ENCODE data around the gene GARIN5A.

The GARIN5A gene

DNA sequence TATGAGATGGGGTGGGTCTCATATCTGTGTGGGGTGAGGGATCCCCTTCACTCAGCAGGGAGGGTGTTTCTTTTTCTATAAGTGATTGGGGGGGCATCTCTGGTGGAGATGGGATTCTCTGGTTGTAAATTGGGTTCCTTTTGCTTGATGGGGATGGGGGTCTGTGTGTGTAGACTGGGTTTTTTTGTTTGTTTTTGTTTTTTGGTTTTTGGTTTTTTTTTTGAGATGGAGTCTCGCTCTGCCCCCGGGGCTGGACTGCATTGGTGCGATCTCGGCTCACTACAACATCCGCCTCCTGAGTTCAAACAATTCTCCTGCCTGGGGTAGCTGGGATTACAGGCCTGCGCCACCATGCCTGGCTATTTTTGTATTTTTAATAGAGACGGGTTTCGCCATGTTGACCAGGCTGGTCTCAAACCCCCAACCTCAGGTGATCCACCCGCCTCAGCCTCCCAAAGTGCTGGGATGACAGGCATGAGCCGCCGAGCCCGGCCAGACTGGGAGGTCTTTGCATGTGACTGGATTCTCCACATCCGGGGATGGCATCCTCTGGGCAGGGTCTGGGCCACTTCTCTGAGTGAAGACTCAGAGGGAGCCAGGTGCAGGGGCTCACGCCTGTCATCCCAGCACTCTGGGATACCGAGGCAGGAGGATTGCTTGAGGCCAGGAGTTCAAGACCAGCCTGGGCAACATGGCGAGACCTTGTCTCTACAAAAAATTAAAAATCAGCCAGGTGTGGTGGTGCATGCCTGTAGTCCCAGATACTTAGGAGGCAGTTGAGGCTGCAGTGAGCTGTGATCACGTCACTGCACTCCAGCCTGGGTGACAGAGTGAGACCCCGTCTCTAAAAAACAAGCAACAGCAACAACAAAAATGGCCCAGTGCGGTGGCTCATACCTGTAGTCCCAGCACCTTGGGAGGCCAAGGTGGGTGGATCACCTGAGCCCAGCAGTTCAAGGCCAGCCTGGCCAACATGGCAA, 43.2 kb downstream of the GARIN5A start:
- DNase-seq (ENCODE audit: low spot score) = no peak

DNA sequence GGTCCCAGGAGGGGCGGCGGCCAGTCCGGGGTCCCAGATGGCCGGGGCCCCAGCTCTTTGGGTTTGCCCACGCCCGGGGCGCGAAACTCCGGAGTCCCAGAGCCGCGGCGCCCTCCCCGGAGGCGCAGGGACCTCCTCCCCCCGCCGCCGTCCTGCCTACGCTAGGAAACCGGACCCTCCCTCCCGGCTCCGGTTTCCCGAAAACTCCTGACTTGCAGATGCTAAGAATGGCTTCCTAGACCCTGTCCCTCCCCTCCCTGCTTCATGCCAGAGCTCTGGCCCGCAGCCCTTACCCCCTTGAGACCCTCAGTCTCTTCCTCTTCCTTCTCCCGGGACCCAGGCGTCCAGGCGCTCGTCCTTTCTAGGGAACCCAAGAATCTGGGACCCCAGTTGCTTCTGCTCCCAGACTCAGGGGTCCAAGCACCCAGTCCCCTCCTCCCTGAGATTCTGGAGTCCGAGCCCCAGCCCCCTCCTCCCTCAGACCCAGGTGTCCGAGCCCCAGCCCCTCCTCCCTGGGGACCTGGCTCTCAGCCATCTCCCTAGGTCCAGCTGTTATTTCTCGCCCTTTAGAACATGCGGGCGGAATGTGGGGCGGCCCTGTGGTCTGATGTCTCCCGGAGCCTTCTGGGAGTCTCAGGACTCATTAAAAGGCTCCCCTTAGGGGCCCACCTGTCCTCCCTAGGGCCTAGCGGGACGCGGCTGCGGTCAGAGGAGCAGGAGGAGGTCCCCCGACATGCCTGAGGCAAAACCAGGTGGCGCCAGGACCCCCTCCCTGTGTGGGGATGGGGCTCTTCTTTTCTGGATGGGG, 44.2 kb downstream of the GARIN5A start, which contains the start of gene MYBPC2:
MYBPC2 (plus strand) TSS at position 672 of the 808 bp plus-strand sequence; CDS start at position 734, 62 bp downstream.
- DNase-seq (ENCODE audit: low spot score) = no peak

- peak; percentile 82 for DNase-seq (ENCODE audit: low spot score)
Measured at GRCh38 chr19:50431343-50432220, 45.1 kb downstream of the GARIN5A start.

- DNase-seq (ENCODE audit: low spot score) = no peak
Measured at GRCh38 chr19:50430888-50431342, 45.7 kb downstream of the GARIN5A start.

DNA sequence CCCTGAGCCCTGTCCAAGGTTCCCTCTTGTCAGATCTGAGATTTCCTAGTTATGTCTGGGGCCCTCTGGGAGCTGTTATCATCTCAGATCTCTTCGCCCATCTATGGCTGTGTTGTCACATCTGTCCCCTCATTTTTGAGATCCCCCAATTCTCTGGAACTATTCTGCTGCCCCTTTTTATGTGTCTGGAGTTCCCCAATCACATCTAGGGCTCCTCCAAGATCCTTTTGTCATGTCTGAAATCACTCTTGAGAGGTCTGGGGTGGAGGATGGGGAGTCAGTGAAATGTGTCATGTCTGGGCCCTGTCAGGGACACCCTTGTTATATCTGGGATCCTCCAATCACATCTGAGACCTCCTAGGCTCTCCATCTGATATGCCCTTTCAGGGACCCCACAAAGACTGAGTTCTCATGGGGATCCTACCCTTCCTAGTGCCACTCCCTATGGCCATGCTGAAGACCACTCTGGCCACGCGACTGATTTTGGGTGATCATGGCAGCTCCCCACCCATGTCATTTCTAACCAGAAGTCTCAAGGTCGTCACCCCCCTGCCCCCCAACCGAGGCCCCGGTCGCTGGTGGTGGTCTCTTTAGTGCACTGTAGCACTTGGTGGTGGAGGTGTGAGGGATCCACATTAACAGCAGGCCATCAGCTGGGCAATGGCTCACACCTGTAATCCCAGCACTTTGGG, 47.7 kb downstream of the GARIN5A start:
- DNase-seq (ENCODE audit: low spot score) = no peak

GRCh38 chr19:50427997-50428425, 48.6 kb downstream of the GARIN5A start:
- no peak for DNase-seq (ENCODE audit: low spot score)

DNA sequence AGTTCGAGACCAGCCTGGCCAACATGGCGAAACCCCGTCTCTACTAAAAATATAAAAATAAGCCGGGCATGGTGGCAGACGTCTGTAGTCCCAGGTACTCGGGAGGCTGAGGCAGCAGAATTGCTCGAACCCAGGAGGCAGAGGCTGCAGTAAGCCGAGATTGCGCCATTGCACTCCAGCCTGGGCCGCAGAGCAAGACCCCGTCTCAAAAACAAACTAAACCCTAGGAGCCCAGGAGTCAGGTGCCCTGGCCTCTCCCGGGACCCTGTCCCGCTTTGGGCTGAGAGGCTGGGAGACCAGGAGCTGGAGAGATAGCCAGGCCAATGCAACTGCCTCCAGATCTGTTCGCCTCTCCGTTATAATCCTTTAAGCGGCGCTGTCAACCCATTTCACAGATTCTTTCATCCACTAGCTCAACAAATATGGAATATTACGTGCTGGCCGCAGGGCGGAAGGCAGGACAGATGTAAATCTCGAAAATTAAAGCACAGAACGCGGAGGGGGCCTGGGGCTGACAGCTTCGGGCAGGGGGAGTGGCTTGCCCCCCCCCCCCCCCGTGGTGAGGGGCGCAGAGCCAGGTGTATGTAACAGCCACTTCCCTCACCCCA, 49.2 kb downstream of the GARIN5A start:
- DNase-seq (ENCODE audit: low spot score) = no peak

- no peak for DNase-seq (ENCODE audit: low spot score)
Measured at GRCh38 chr19:50425581-50425980, 51.1 kb downstream of the GARIN5A start.

DNA sequence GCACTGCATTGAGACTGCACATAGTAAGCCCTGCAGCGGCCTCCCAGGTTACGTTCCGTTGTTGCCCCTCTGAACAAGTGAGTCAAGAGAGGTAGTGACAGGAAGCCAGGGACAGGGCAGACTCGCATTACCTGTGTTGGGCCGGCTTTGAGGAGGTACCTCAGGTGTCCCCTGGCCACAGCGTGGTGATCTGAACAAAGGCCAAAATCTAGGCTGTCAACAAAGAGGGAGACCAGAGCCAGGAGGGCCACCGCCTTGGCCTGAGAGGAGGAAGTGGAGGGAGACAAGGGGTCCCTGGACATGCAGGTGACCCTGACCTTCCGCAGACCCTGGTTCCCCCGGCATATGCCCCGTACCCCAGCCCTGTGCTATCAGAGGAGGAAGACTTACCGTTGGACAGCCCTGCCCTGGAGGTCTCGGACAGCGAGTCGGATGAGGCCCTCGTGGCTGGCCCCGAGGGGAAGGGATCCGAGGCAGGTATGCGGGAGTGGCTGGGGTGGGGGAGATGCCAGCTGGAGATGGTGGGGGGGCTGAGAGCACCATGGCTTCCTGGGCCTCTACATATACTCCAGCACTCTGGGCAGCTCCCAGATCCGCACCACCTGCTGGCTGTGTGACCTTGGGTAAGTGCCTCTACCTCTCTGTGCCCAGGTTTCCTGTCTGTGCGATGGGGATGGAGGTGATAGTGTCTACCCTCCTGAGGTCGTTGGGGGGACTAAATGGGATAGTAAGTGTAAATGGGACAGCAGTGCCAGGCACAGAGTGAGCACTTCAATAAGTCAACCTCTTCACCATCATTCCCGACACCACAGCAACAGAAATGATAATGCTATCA, 53.2 kb downstream of the GARIN5A start:
- no peak for DNase-seq (ENCODE audit: low spot score)

GRCh38 chr19:50422397-50423278, 54.0 kb downstream of the GARIN5A start:
- no peak for DNase-seq (ENCODE audit: low spot score)

GRCh38 chr19:50420808-50421207, 55.8 kb downstream of the GARIN5A start:
- no peak for DNase-seq (ENCODE audit: low spot score)

GRCh38 chr19:50420127-50420526, 56.5 kb downstream of the GARIN5A start:
- DNase-seq (ENCODE audit: low spot score) = no peak

- no peak for DNase-seq (ENCODE audit: low spot score)
Measured at GRCh38 chr19:50419580-50420035, 57.0 kb downstream of the GARIN5A start.

DNA sequence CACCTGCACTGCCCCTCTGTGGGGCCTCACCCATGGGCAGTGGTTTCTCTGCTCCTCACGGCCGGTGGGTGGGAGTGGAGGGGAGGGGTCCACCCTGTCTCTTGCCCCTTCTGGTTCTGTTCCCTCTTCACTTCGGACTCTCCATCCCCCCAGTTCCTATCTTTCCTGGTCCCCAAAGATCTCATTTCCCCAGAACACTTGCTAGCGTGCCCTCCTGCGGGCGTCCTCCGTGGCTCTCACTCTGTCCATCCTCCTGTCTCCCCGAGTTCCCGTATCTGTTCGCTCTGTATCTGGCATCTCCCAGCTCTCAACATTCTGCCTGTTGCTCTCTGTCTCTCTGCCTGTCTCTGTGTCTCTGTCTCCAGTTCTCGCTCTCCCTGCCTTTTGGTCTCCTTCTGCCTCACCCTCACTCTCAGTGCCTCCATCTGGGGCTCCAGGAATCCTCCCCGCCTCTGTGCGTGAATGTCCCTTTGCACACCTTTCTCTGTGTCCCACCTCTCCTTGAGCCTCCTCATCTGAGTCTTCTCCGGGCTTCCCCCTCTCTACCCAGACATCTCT, 57.5 kb downstream of the GARIN5A start:
- no peak for DNase-seq (ENCODE audit: low spot score)

DNA sequence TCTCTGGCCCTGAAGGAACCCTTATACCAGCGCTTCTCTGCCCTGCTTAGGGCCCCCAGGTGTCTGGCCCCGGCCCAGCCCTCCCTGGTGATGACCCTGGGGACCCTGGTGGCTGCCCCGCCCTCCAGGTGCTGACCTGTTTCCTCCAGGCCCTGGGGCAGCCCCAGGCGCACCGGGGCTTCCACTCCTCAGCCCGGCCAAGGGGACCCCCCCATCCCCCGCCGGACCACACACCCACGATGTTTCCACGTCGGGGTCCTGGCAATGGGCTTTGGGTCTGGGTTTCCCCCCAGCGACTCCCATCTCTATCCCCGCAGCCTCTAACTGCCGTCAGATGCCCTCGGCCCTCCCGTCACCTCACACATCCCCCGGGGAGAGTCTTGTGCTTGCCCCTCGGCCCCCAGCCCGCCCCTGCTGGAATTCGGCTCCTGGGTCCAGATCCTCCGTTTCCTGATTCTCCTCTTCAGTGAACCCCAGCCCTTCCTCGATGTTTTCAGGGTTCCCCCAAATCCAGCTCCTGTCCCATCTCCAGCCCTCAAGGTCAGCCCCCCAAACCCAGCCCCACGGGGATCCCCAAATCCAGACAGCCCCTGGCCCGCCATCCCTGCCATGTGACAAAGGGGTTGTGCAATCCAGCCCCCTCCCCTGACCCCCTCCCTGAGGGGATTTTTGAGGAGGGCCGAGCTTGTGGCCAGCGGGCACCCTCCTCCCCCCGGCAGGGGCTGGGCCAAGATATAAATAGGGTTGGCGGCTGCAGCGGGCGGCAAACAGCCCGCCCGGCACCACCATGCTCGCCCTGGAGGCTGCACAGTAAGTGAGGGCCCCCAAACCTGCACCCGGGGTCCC, 58.2 kb downstream of the GARIN5A start, which contains the start of gene SPIB:
SPIB (plus strand) TSS at position 763 of the 846 bp plus-strand sequence; CDS start at position 788, 25 bp downstream.
- DNase-seq (ENCODE audit: low spot score) = no peak

DNA sequence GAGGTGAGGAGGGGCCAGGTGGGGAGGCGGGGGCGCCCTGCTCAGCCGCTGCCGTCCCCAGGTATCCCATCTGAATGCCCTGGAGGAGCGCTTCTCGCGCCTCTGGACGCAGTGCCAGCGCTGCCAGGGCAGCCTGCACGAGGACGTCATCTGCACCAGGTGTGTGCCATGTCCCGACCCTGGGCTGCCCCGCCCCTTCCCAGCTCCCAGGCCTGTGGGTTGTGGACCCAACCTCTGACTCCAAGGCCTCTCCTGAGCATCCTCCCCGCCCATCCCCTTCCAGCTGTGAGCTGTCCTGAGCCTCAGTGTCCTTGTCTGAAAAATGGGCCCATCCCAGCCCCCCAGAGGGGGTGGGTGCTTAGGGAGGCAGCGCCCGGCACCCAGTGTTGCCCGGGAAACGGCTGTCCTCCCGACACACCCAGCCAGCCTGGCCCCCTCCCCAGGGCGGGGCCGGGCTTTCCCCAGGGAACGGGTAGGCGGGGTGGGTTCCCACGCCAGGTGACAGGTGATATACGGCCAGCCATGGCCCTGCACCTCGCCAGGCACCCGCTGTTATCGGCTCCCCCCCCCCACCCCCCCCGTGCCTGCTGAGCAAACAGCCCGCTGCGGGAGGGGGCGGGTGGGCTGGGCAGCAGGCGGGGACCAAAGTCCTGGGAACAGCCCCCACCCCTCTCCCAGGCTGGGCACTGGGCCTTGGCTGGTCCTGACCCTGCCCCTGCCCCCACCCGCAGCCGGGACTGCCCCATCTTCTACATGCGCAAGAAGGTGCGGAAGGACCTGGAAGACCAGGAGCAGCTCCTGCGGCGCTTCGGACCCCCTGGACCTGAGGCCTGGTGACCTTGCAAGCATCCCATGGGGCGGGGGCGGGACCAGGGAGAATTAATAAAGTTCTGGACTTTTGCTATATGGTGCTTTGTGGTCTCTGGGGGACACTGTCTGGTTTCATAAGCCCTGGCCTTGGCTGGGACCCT, 59.3 kb downstream of the GARIN5A start:
- no peak for DNase-seq (ENCODE audit: low spot score)
